Loucy (cell line): Measurements from ENCODE around the gene FUT4.

Experiments
- H2AFZ ChIP-seq: fragments of 200-600 bp; sonication (generic); 2 replicates; pipeline ENCODE4 v1.6.0; 2016; ENCODE audit warnings: antibody characterized with exemption, mild to moderate bottlenecking, low read length, moderate library complexity
- H3F3A ChIP-seq: fragments of 200-600 bp; 2 replicates; pipeline ENCODE4 v1.6.0; 2016; ENCODE audit warnings: antibody characterized with exemption, low read depth, mild to moderate bottlenecking
- H3K27me3 ChIP-seq: fragments of 200-600 bp; sonication (generic); 2 replicates; pipeline ENCODE4 v1.6.1; 2014; ENCODE audit warnings: low read length, mild to moderate bottlenecking; ENCODE audit not compliant: insufficient read depth, poor library complexity, severe bottlenecking
- H3K36me3 ChIP-seq: fragments of 200-600 bp; sonication (generic); 2 replicates; pipeline ENCODE4 v1.6.1; 2016; ENCODE audit warnings: low read length; ENCODE audit not compliant: insufficient read depth
- H3K4me1 ChIP-seq: fragments of 200-600 bp; sonication (generic); 2 replicates; pipeline ENCODE4 v1.5.1; 2014; ENCODE audit warnings: low read length, mild to moderate bottlenecking; ENCODE audit not compliant: insufficient read depth, poor library complexity, severe bottlenecking
- H3K4me2 ChIP-seq: fragments of 200-600 bp; sonication (generic); 2 replicates; pipeline ENCODE4 v1.6.0; 2014; ENCODE audit warnings: antibody characterized with exemption, low read length, low read depth, mild to moderate bottlenecking; ENCODE audit not compliant: poor library complexity, severe bottlenecking
- H3K4me3 ChIP-seq: fragments of 200-600 bp; sonication (generic); 2 replicates; pipeline ENCODE4 v1.5.1; 2014; ENCODE audit warnings: low read length, mild to moderate bottlenecking, mixed read lengths; ENCODE audit not compliant: poor library complexity, severe bottlenecking
- H3K79me2 ChIP-seq: fragments of 200-600 bp; sonication (generic); 2 replicates; pipeline ENCODE4 v1.6.1; 2014; ENCODE audit warnings: low read length; ENCODE audit not compliant: insufficient read depth
- H3K9ac ChIP-seq: fragments of 200-600 bp; sonication (generic); 2 replicates; pipeline ENCODE4 v1.6.0; 2014; ENCODE audit warnings: mild to moderate bottlenecking, low read depth, low read length, moderate library complexity; ENCODE audit not compliant: poor library complexity, severe bottlenecking
- H3K9me2 ChIP-seq: fragments of 200-600 bp; sonication (generic); replicated peaks from 2 replicates; pipeline ENCODE4 v1.6.1; 2016; ENCODE audit warnings: low read depth, low read length, mixed read lengths
- H3K9me3 ChIP-seq: fragments of 200-600 bp; sonication (generic); 2 replicates; pipeline ENCODE4 v1.6.1; 2014; ENCODE audit warnings: mild to moderate bottlenecking, antibody characterized with exemption, low read length, low read depth; ENCODE audit not compliant: insufficient read depth
- H4K20me1 ChIP-seq: fragments of 200-600 bp; sonication (generic); 2 replicates; pipeline ENCODE4 v1.6.0; 2014; ENCODE audit warnings: antibody characterized with exemption, low read length, mild to moderate bottlenecking; ENCODE audit not compliant: insufficient read depth, poor library complexity, severe bottlenecking
- EZH2phosphoT487 ChIP-seq: fragments of 200-600 bp; IDR thresholded peaks from 2 replicates; pipeline ENCODE4 v1.6.1; 2018; ENCODE audit warnings: antibody characterized with exemption, mild to moderate bottlenecking, moderate library complexity, borderline replicate concordance
- TF ChIP-seq, protein P1 (sequence below): fragments of 200-600 bp; sonication (generic); conservative IDR thresholded peaks from 2 replicates; pipeline ENCODE4 v1.5.1; 2014; ENCODE audit warnings: mild to moderate bottlenecking, antibody characterized with exemption, low read length

The FUT4 gene

DNA sequence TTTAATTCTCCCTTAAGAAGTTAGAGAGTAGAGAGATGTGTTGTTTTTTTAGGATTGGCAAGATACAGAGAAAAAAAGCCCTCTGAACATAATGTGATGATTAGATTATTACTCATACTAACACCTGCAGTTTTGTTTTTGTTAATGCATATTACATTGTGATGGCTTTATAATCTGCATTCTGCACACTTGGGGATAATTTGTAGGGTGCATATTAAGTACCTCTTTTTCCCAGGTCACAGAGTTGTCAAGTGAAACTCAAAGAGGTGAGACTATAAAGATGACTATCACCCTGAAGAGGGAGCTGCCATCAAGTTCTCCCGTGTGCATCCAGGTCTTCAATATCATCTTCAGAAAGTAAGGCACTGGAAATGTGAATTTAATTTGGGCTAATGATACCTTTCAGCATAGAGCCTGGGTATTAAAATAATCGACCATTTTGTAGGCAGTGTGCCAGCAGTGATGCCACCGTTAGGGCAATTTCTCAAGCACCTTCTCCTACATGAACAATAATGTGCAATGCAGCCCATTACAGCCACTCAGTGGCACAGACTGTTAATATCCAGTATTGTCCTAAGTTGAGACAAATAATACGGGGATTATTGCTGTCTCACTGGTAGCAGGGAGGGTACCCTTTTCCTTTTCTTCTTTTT, 39.6 kb downstream of the FUT4 start:
- H3K9me2 ChIP-seq, result no peaks in the 10 kb centered on the region
- peaks cover 5% of the 10 kb centered on the region for H3K4me1 ChIP-seq
- H3K36me3 ChIP-seq, result no peaks in the 10 kb centered on the region
- H2AFZ ChIP-seq, result no peak overlapping the region
- H4K20me1 ChIP-seq, result no peaks in the 10 kb centered on the region
- H3K79me2 ChIP-seq, result no peaks in the 10 kb centered on the region
- no peaks in the 10 kb centered on the region for H3F3A ChIP-seq
- H3K4me2 ChIP-seq, result no peak overlapping the region
- H3K9ac ChIP-seq, result no peak overlapping the region
- TF ChIP-seq, protein P1, sequence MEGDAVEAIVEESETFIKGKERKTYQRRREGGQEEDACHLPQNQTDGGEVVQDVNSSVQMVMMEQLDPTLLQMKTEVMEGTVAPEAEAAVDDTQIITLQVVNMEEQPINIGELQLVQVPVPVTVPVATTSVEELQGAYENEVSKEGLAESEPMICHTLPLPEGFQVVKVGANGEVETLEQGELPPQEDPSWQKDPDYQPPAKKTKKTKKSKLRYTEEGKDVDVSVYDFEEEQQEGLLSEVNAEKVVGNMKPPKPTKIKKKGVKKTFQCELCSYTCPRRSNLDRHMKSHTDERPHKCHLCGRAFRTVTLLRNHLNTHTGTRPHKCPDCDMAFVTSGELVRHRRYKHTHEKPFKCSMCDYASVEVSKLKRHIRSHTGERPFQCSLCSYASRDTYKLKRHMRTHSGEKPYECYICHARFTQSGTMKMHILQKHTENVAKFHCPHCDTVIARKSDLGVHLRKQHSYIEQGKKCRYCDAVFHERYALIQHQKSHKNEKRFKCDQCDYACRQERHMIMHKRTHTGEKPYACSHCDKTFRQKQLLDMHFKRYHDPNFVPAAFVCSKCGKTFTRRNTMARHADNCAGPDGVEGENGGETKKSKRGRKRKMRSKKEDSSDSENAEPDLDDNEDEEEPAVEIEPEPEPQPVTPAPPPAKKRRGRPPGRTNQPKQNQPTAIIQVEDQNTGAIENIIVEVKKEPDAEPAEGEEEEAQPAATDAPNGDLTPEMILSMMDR, result no peak
- no peak for TF ChIP-seq EZH2phosphoT487
- H3K27me3 ChIP-seq, result no peaks in the 10 kb centered on the region
- no peak overlapping the region for H3K4me3 ChIP-seq
- H3K9me3 ChIP-seq, result no peaks in the 10 kb centered on the region

DNA sequence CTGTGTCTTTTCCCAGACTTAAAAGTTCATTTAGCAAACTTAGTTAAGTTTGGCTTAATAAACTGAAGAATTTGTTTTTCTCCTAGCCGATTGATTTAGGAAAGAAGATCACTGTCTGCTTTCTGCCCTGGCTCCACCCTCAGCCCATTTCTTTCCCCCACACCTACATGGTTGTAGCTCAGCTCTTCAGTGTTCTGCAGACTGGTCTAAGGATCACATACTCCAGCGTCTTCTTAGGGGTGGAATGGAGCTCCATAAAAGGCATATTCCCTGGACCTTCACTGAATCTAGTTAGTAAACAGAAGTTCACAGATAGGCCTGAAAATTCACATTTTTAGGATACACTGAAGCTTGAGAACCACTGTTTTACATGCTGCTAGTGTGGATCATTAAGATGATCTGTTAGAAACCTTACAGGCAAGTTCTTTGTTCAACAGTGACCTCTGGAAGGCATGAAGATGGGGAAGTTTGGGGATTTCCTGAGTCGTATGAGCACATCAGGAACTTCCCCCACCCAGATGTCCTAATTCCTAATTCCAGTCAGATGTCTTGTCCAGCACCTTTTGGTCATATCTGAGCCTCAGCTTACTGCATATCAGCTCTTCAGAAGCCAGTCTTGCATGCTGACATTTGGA, 40.3 kb downstream of the FUT4 start:
- Histone ChIP-seq H3K4me2 (no peak overlapping the region), H3K9ac (no peak overlapping the region), H3K4me3 (no peak overlapping the region), H3K9me2 (no peaks in the 10 kb centered on the region), H3K36me3 (no peaks in the 10 kb centered on the region), H4K20me1 (no peaks in the 10 kb centered on the region), H3K79me2 (no peaks in the 10 kb centered on the region), H3K27me3 (no peaks in the 10 kb centered on the region), H3F3A (no peaks in the 10 kb centered on the region), H3K9me3 (no peaks in the 10 kb centered on the region), H3K4me1 (no peaks in the 10 kb centered on the region), H2AFZ (no peak overlapping the region; the same call in 1 of the 2 replicates)
- TF ChIP-seq EZH2phosphoT487, result no peak
- TF ChIP-seq, protein P1, result no peak

DNA sequence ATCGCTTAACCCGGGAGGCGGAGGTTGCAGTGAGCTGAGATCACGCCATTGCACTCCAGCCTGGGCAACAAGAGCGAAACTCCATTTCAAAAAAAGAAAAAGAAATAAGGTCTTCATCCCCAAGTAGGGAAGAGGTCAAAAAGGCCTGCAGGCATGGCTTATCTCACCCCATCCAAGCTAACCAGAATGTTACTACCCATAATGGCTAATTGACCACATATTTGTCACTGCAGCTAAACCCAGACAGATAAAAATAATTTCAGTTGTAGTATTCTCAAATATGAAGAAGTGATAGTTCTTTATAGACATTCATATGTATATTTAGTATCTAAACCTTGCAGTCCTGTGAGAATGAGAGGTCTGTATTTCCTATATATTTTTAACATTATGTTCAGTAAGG, 41.3 kb downstream of the FUT4 start:
- Histone ChIP-seq H3K36me3 (no peaks in the 10 kb centered on the region), H3K27me3 (no peaks in the 10 kb centered on the region), H2AFZ (no peak overlapping the region), H3K9ac (no peak overlapping the region), H3K4me1 (no peaks in the 10 kb centered on the region), H3K79me2 (no peaks in the 10 kb centered on the region), H3K4me3 (no peak overlapping the region), H3K9me2 (no peaks in the 10 kb centered on the region), H3F3A (no peaks in the 10 kb centered on the region), H3K4me2 (no peak overlapping the region), H3K9me3 (no peaks in the 10 kb centered on the region), H4K20me1 (no peaks in the 10 kb centered on the region)
- TF ChIP-seq, protein P1, result no peak
- TF ChIP-seq EZH2phosphoT487, result no peak
